GM23338 (cell line): Measurements from ENCODE around the gene WWOX. TPM values are rescaled to one million over a fixed set of nuclear protein-coding genes. Genes with fewer than 3 reads are reported as not detected.

Source experiments
- ATAC-seq: fragments of 200-7000 bp; cut with Tn5 transposase; 3 replicates; pipeline ENCODE4 v1.9.1; 2020
- DNase-seq: peaks from one replicate; pipeline ENCODE4 v3.0.0-alpha.2; 2015; ENCODE audit warnings: low spot score
- H2AFZ ChIP-seq: fragments of 200-600 bp; sonication (generic); 2 replicates; pipeline ENCODE4 v1.8.0; 2016; ENCODE audit warnings: antibody characterized with exemption, mild to moderate bottlenecking, moderate library complexity
- H3F3A ChIP-seq: fragments of 200-600 bp; sonication (generic); replicated peaks from 2 replicates; pipeline ENCODE4 v1.8.0; 2017; ENCODE audit warnings: antibody characterized with exemption, mixed run types, low read depth
- H3K27ac ChIP-seq: fragments of 200-600 bp; sonication (generic); 2 replicates; pipeline ENCODE4 v1.6.1; 2016; ENCODE audit warnings: low read depth
- H3K27me3 ChIP-seq: fragments of 200-600 bp; sonication (generic); 2 replicates; pipeline ENCODE4 v1.8.0; 2016; ENCODE audit warnings: mild to moderate bottlenecking, mixed run types, moderate library complexity; ENCODE audit not compliant: insufficient read depth
- H3K36me3 ChIP-seq: fragments of 200-600 bp; sonication (generic); 2 replicates; pipeline ENCODE4 v1.8.0; 2016; ENCODE audit warnings: mild to moderate bottlenecking; ENCODE audit not compliant: insufficient read depth
- H3K4me1 ChIP-seq: fragments of 200-600 bp; sonication (generic); 2 replicates; pipeline ENCODE4 v1.8.0; 2016; ENCODE audit warnings: mild to moderate bottlenecking, moderate library complexity; ENCODE audit not compliant: insufficient read depth
- H3K4me2 ChIP-seq: fragments of 200-600 bp; sonication (generic); 2 replicates; pipeline ENCODE4 v1.7.1; 2017; ENCODE audit warnings: mixed run types
- H3K4me3 ChIP-seq: fragments of 200-600 bp; sonication (generic); 2 replicates; pipeline ENCODE4 v1.6.1; 2016; ENCODE audit warnings: mixed run types
- H3K79me2 ChIP-seq: fragments of 200-600 bp; sonication (generic); replicated peaks from 2 replicates; pipeline ENCODE4 v1.8.0; 2017; ENCODE audit warnings: mild to moderate bottlenecking; ENCODE audit not compliant: insufficient read depth
- H3K9me2 ChIP-seq: fragments of 200-600 bp; sonication (generic); 2 replicates; pipeline ENCODE4 v1.8.0; 2017; ENCODE audit not compliant: insufficient read depth
- H4K20me1 ChIP-seq: fragments of 200-600 bp; sonication (generic); replicated peaks from 2 replicates; pipeline ENCODE4 v1.8.0; 2017; ENCODE audit warnings: mild to moderate bottlenecking; ENCODE audit not compliant: insufficient read depth
- H3K27ac Mint-ChIP-seq: 2 replicates; pipeline ENCODE4 v1.8.0; 2020; ENCODE audit warnings: inconsistent platforms, mild to moderate bottlenecking, moderate library complexity, mixed read lengths
- H3K27me3 Mint-ChIP-seq: 3 replicates; pipeline ENCODE4 v1.8.0; 2022; ENCODE audit warnings: low read depth, mild to moderate bottlenecking, moderate library complexity, mixed read lengths, inconsistent platforms; ENCODE audit not compliant: insufficient read depth, poor library complexity
- H3K36me3 Mint-ChIP-seq: 3 replicates; pipeline ENCODE4 v1.8.0; 2021; ENCODE audit warnings: low read depth, mild to moderate bottlenecking, inconsistent platforms, moderate library complexity, mixed read lengths
- H3K4me1 Mint-ChIP-seq: 3 replicates; pipeline ENCODE4 v1.8.0; 2020; ENCODE audit warnings: mild to moderate bottlenecking, inconsistent platforms, mixed read lengths
- H3K4me3 Mint-ChIP-seq: 3 replicates; pipeline ENCODE4 v1.8.0; 2021; ENCODE audit warnings: moderate library complexity, mild to moderate bottlenecking, inconsistent platforms, mixed read lengths
- H3K9me3 Mint-ChIP-seq: 3 replicates; pipeline ENCODE4 v1.8.0; 2020; ENCODE audit warnings: moderate library complexity, mild to moderate bottlenecking, inconsistent platforms, mixed read lengths
- CREB1 ChIP-seq: fragments of 250-450 bp; sonication (Bioruptor Pico); IDR thresholded peaks from 2 replicates; pipeline ENCODE4 v1.5.0; 2020; ENCODE audit warnings: low read depth, mild to moderate bottlenecking, moderate library complexity
- EZH2phosphoT487 ChIP-seq: fragments of 200-600 bp; sonication (generic); IDR thresholded peaks from one replicate; pipeline ENCODE4 v1.8.1; 2018; ENCODE audit warnings: antibody characterized with exemption; ENCODE audit not compliant: unreplicated experiment
- JUNB ChIP-seq: IDR thresholded peaks from one replicate; pipeline ENCODE4 v1.6.1; 2016; ENCODE audit warnings: antibody characterized with exemption; ENCODE audit not compliant: unreplicated experiment
- NANOG ChIP-seq: IDR thresholded peaks from 2 replicates; pipeline ENCODE4 v1.6.1; 2016; ENCODE audit warnings: antibody characterized with exemption, borderline replicate concordance
- POLR2AphosphoS5 ChIP-seq: IDR thresholded peaks from 2 replicates; pipeline ENCODE4 v1.6.1; 2016; ENCODE audit warnings: antibody characterized with exemption, low read depth
- STAT1 ChIP-seq: IDR thresholded peaks from one replicate; pipeline ENCODE4 v1.6.1; 2016; ENCODE audit warnings: antibody characterized with exemption; ENCODE audit not compliant: unreplicated experiment
- ZNF331 ChIP-seq: fragments of 250-450 bp; sonication (Bioruptor Pico); IDR thresholded peaks from 2 replicates; pipeline ENCODE4 v1.5.0; 2020; ENCODE audit warnings: low read depth, mild to moderate bottlenecking, moderate library complexity
- polyA plus RNA-seq: library from polyadenylated mRNA; unstranded; fragments of >200 nt; fragmentation: Nextera tagmentation; extraction: Ambion mirVana; gene quantifications from 2 replicates; pipeline ENCODE4 v1.2.1, GENCODE V29; 2016
- total RNA-seq: library from RNA; depleted of rRNA; stranded (reverse); fragments of >200 nt; shearing (Covaris generic); gene quantifications from 2 replicates; pipeline ENCODE4 v1.2.3, GENCODE V29; 2014
- TF ChIP-seq, protein P1 (sequence below): fragments of 250-450 bp; sonication (Bioruptor Pico); IDR thresholded peaks from 2 replicates; pipeline ENCODE4 v1.5.0; 2020; ENCODE audit warnings: mild to moderate bottlenecking, moderate library complexity
- TF ChIP-seq, protein P2 (sequence below): IDR thresholded peaks from one replicate; pipeline ENCODE4 v1.6.1; 2018; ENCODE audit warnings: antibody characterized with exemption; ENCODE audit not compliant: unreplicated experiment
- TF ChIP-seq, protein P3 (sequence below): IDR thresholded peaks from 2 replicates; pipeline ENCODE4 v1.6.1; 2016; ENCODE audit warnings: antibody characterized with exemption

WWOX gene
- total and polyA plus RNA-seq, 2 experiments from 2014 or later, result 10.0 to 19.3 TPM

DNA sequence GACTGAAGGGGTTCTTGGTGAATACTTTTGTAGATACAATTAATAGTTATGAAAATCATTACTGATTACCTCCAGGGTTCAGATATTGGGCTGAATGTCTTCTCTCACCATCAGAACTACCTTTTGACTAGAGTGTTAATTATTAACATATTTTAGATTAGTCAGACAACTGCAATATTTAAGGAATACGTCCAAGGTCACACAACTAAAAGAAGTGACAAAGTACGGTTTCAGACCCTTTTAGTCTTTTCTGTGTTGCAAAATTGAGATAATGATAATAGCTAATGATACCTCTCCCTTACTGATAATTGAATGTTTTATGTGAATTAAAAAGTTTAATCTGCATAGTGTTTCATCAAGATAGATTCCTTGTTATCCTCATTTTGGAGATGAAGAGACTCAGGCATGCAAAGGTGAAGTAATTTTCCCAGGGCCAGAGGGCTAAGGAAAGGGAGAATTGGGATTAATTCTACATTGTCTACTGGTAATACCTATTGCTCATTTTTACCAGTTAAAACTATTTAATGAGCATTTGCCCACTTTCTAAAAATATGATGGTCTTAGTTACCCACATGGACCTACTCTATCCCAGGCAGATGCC, 107.3 kb downstream of the WWOX start:
- H3K4me2 ChIP-seq, result no peak overlapping the region
- H3K27me3 ChIP-seq, result no peaks in the 10 kb centered on the region
- no peaks in the 10 kb centered on the region for H3K36me3 Mint-ChIP-seq
- no peak overlapping the region for H2AFZ ChIP-seq
- peaks cover 22% of the 10 kb centered on the region for H3K4me1 Mint-ChIP-seq
- H3K9me3 Mint-ChIP-seq, result no peaks in the 10 kb centered on the region
- H3K36me3 ChIP-seq, result no peaks in the 10 kb centered on the region
- peaks cover 4% of the 10 kb centered on the region for H3K27me3 Mint-ChIP-seq
- H3K79me2 ChIP-seq, result no peaks in the 10 kb centered on the region
- ATAC-seq (no peak), DNase-seq (no peak)
- no peak overlapping the region for H3K4me3 ChIP-seq
- no peaks in the 10 kb centered on the region for H4K20me1 ChIP-seq
- H3F3A ChIP-seq, result no peaks in the 10 kb centered on the region
- H3K27ac Mint-ChIP-seq, result no peak overlapping the region
- TF ChIP-seq JUNB (no peak), ZNF331 (no peak), STAT1 (no peak), CREB1 (no peak), NANOG (no peak), POLR2AphosphoS5 (no peak), EZH2phosphoT487 (no peak)
- TF ChIP-seq, protein P1, sequence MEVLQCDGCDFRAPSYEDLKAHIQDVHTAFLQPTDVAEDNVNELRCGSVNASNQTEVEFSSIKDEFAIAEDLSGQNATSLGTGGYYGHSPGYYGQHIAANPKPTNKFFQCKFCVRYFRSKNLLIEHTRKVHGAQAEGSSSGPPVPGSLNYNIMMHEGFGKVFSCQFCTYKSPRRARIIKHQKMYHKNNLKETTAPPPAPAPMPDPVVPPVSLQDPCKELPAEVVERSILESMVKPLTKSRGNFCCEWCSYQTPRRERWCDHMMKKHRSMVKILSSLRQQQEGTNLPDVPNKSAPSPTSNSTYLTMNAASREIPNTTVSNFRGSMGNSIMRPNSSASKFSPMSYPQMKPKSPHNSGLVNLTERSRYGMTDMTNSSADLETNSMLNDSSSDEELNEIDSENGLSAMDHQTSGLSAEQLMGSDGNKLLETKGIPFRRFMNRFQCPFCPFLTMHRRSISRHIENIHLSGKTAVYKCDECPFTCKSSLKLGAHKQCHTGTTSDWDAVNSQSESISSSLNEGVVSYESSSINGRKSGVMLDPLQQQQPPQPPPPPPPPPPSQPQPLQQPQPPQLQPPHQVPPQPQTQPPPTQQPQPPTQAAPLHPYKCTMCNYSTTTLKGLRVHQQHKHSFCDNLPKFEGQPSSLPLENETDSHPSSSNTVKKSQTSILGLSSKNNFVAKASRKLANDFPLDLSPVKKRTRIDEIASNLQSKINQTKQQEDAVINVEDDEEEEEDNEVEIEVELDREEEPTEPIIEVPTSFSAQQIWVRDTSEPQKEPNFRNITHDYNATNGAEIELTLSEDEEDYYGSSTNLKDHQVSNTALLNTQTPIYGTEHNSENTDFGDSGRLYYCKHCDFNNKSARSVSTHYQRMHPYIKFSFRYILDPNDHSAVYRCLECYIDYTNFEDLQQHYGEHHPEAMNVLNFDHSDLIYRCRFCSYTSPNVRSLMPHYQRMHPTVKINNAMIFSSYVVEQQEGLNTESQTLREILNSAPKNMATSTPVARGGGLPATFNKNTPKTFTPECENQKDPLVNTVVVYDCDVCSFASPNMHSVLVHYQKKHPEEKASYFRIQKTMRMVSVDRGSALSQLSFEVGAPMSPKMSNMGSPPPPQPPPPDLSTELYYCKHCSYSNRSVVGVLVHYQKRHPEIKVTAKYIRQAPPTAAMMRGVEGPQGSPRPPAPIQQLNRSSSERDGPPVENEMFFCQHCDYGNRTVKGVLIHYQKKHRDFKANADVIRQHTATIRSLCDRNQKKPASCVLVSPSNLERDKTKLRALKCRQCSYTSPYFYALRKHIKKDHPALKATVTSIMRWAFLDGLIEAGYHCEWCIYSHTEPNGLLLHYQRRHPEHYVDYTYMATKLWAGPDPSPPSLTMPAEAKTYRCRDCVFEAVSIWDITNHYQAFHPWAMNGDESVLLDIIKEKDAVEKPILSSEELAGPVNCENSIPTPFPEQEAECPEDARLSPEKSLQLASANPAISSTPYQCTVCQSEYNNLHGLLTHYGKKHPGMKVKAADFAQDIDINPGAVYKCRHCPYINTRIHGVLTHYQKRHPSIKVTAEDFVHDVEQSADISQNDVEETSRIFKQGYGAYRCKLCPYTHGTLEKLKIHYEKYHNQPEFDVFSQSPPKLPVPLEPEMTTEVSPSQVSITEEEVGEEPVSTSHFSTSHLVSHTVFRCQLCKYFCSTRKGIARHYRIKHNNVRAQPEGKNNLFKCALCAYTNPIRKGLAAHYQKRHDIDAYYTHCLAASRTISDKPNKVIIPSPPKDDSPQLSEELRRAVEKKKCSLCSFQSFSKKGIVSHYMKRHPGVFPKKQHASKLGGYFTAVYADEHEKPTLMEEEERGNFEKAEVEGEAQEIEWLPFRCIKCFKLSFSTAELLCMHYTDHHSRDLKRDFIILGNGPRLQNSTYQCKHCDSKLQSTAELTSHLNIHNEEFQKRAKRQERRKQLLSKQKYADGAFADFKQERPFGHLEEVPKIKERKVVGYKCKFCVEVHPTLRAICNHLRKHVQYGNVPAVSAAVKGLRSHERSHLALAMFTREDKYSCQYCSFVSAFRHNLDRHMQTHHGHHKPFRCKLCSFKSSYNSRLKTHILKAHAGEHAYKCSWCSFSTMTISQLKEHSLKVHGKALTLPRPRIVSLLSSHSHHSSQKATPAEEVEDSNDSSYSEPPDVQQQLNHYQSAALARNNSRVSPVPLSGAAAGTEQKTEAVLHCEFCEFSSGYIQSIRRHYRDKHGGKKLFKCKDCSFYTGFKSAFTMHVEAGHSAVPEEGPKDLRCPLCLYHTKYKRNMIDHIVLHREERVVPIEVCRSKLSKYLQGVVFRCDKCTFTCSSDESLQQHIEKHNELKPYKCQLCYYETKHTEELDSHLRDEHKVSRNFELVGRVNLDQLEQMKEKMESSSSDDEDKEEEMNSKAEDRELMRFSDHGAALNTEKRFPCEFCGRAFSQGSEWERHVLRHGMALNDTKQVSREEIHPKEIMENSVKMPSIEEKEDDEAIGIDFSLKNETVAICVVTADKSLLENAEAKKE (CRISPR knock-in tag), result no peak
- TF ChIP-seq, protein P2, sequence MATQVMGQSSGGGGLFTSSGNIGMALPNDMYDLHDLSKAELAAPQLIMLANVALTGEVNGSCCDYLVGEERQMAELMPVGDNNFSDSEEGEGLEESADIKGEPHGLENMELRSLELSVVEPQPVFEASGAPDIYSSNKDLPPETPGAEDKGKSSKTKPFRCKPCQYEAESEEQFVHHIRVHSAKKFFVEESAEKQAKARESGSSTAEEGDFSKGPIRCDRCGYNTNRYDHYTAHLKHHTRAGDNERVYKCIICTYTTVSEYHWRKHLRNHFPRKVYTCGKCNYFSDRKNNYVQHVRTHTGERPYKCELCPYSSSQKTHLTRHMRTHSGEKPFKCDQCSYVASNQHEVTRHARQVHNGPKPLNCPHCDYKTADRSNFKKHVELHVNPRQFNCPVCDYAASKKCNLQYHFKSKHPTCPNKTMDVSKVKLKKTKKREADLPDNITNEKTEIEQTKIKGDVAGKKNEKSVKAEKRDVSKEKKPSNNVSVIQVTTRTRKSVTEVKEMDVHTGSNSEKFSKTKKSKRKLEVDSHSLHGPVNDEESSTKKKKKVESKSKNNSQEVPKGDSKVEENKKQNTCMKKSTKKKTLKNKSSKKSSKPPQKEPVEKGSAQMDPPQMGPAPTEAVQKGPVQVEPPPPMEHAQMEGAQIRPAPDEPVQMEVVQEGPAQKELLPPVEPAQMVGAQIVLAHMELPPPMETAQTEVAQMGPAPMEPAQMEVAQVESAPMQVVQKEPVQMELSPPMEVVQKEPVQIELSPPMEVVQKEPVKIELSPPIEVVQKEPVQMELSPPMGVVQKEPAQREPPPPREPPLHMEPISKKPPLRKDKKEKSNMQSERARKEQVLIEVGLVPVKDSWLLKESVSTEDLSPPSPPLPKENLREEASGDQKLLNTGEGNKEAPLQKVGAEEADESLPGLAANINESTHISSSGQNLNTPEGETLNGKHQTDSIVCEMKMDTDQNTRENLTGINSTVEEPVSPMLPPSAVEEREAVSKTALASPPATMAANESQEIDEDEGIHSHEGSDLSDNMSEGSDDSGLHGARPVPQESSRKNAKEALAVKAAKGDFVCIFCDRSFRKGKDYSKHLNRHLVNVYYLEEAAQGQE, result no peak
- TF ChIP-seq, protein P3, sequence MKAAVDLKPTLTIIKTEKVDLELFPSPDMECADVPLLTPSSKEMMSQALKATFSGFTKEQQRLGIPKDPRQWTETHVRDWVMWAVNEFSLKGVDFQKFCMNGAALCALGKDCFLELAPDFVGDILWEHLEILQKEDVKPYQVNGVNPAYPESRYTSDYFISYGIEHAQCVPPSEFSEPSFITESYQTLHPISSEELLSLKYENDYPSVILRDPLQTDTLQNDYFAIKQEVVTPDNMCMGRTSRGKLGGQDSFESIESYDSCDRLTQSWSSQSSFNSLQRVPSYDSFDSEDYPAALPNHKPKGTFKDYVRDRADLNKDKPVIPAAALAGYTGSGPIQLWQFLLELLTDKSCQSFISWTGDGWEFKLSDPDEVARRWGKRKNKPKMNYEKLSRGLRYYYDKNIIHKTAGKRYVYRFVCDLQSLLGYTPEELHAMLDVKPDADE, result no peak
- H3K4me1 ChIP-seq, result no peaks in the 10 kb centered on the region; the same call in 1 of the 2 replicates
- peaks cover 10% of the 10 kb centered on the region; the same call in 1 of the 2 replicates for H3K9me2 ChIP-seq
- no peak overlapping the region for H3K4me3 Mint-ChIP-seq
- no peak overlapping the region for H3K27ac ChIP-seq
